T-helper 1 cell (primary cell): ENCODE data around the gene PSG7.
"Not testable (repeated sequence)": the region's sequence is repeated elsewhere in the genome, so short reads cannot be mapped to it uniquely, and the experiment has no call there.

Experiments used
- DNase-seq, 5 donors: peaks; one replicate each; pipeline ENCODE4 v3.0.0-alpha.2; 2012 to 2020

PSG7 gene

DNA sequence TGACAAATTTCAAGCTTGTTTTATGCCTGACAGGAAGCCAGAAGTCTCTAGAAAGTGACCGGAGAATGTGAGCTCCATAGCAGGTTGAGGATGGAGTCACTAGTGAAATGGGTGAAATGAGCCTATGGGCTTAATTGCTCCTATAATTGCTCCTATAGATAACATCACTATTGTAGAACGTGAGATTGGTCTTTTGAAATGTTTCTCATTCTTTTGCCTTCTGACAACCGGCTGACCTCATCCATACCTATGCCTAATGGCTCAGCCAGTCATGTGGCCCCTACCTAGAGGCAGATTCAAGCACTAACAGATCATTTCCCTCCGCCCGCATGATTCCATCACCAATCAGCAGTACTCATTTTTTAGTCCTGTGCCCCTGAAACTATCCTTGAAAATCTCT is 23.5 kb downstream of the PSG7 start:
- not testable (repeated sequence) for DNase-seq

DNA sequence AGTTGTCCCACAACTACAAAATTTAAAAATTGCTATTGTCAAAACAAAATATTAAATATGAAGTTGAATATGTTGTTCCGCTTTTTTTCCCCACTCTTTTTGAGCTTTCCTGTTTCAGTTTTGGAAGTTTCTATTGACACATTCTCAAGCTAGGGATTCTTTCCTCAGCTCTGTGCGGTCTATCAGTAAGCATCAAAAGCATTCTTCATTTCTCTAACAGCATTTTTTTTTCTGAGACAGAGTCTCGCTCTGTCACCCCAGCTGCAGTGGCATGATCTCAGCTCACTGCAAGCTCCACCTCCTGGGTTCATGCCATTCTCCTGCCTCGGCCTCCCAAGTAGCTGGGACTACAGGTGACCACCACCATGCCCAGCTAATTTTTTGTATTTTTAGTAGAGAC is 24.1 kb downstream of the PSG7 start:
- not testable (repeated sequence) for DNase-seq

DNA sequence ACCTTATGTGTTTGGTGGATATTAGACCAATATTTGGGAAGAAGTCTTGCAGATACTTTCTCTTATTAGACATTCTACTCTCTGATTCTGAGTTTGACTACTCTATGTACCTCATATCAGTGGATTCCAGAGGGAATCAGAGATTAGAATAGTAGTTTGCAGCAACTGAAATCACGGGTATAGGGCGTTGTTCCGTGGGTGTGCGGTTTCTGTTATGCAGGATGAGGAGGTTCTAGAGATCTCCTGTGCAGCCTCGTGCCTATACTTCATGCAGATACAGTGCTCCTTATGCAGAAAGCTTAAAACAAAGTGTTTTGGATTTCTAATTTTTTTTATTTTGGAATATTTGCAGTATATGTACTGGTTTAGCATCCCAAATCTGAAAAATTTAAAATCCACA is 25.3 kb downstream of the PSG7 start:
- not testable (repeated sequence) for DNase-seq

DNA sequence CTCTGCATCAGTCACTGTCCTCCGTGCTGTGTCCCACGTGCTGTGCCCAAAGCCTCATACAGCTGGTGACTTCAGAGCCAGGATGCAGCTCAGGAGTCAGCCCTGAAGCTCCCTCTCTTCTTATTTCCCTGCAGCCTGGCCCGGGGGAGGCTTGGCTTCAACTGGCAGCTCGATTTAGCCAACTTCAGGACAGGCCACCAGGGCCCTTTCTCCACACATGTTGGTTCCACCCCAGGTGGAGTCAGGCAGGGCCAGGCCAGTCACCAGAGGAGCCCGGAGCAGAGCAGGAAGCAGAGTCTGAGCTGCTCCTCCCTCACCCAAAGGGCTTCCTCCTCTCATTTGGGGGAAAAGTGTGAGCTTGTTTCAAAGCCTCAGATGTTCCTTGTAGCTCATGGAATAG is 30.8 kb downstream of the PSG7 start:
- not testable (repeated sequence) for DNase-seq

DNA sequence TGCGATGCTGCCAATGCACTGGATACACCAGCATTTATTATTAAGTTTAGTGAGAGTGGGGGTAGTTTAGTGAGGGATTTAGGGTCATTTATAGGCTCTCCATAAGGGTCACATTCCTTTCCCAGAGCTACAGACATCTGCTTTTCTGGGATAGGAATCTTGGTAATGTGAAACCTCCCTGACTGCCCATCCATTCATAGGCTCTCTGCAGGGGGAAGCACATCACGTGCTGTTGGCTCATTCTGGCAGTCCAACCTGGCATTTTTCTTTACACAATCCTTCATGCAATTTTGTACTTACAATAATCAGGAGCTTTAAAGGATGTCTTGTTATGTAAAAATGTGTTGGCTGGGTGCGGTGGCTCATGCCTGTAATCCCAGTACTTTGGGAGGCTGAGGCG is 36.4 kb downstream of the PSG7 start:
- not testable (repeated sequence) for DNase-seq

DNA sequence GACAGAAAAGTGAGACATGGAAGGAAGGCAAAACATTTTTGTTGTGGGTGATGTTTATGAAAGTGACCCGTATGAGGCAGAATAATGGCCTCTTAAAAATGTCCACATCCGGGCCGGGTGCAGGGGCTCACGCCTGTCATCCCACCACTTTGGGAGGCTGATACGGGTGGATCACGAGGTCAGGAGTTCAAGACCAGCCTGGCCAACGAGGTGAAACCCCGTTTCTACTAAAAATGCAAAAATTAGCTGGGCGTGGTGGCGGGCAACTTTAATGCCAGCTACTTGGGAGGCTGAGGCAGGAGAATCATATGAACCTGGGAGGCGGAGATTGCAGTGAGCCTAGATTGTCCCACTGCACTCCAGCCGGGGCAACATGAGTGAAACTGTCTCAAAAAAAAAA is 37.3 kb downstream of the PSG7 start:
- DNase-seq: not testable (repeated sequence)

DNA sequence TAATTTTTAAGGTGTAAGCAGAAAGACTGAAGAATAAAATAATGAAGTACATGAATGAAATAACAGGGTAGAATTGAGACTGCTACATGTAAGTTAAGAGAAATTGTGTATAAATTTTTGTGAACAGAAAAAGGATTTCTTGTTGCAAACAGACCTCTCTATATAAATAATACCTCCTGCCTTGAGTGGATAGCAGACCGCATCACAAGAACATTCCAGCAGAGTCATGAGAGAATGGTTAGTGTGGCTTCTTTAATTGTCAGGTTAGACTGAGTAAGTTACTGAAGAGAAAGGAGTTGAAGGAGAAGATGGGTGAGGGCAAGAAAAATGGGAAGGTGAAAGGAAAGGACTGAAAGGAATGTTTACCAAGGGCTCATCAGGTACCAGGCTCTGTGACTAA is 37.9 kb downstream of the PSG7 start:
- DNase-seq: not testable (repeated sequence)

DNA sequence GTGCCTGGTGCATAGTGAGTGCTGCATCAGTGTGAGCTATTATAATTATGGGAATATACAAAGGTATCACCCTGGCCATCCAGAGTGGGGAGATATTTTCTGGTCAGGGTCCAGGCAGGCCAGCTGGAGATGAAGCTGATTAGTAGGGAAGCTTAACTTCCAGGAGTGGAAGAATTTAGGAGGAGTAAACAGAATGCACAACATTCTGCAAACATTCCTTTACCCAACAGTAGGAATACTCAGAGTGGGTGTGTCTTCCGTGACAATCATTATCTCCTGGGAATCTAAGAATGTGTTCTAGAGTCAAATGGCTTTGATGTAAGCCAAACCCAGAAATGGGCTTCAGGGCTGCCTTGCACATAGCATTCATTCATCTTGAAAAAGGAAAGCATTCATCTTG is 38.4 kb downstream of the PSG7 start:
- not testable (repeated sequence) for DNase-seq

DNA sequence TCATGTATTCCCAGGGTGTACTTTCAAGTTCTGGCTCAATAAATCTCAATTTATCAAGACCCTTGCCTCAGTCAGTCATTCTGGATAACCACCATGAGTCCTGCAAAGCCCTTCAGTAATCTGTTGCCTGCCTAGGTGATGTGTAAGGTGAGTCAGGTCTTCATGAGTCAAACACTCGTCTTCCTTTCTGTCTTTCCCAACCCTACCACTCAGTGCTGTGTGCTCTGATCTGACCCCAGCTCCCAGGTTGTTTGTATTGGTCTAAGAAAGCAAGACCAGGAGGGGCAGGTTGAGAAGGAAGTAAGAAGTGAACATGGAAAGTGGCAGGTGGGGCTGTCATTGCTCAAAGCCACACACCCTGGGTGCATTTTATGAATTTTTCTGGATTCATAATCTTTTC is 39.3 kb downstream of the PSG7 start:
- not testable (repeated sequence) for DNase-seq

DNA sequence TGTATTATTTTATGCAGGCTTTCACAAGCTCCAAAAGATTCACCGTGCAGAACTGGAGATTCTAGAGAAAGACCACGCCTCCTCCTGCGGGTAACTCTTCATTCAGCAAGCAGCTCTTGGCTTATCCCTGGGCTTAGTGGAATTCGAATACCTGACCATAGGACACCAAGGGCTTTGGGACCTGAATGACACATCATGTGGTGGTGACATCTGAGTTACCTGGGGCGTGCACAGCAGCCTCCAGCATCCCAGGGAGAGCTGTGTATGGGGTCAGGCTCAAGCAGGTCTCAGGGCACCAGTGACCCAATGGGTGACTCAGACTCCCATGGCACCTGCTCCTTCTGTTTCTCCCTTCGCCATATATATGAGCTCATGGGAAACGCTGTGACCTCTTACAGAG is 46.6 kb downstream of the PSG7 start:
- DNase-seq: not testable (repeated sequence)

DNA sequence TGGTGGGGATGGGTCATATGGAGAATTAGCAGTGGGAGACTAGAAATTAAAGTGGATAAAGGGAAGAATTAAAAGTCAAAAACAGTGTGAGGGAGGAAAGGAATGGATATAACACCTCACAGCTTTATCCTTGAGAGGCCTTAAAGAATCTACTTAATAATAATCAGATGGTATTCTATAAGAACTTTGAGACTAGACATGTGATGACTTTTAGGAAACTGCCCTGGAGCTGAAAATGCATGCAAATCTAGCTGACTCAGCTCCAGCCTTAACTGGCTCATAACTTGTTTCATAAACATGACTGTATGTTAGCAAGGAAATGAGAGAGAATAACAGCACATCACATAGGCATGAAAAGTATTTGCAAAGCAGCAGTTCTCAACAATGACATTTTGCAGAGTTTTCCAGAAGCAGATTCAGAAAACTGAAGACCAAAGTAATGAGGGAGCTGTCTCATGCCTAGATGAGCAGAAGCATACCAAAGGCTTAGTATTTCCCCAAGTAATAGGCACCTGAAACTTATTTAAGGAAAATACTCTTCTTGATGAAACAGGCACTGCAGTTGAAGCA is 49.0 kb downstream of the PSG7 start:
- DNase-seq: not testable (repeated sequence)

DNA sequence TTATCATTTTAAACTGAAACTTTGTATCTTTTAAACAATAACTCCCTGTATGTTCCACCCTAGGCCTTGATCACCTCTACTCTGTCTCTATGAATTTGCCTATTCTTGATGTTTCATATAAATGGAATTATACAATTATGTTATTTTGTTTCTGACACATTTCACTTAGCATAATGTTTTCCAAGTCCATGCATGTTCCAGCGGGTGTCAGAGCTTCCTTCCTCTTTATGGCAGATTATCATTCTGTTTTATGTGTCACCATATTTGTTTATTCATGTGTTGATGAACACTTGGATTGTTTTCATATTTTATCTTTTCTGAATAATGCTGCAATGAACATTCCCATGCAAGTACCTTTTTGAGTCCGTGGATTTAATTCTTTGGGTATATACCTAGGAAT is 54.3 kb downstream of the PSG7 start:
- not testable (repeated sequence) for DNase-seq

DNA sequence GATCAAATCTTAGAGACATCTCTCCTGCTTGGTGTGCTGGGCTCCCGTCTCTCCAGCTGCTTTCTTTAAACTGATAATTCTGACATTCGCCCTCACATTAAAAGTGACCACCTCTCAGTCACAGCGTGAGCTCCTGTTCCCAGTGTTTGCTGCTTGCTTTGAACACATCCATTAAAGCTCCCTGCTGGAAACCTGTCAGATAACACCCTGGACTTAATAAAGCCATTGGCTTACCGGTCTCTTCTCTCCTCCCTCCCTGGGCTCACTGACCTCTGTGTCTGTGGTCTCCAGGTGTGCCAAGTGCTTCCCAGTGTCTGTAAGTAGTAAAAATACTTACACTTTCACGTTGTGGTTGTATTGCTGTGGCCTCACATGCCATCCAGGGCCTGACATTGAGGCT is 55.0 kb downstream of the PSG7 start:
- not testable (repeated sequence) for DNase-seq

DNA sequence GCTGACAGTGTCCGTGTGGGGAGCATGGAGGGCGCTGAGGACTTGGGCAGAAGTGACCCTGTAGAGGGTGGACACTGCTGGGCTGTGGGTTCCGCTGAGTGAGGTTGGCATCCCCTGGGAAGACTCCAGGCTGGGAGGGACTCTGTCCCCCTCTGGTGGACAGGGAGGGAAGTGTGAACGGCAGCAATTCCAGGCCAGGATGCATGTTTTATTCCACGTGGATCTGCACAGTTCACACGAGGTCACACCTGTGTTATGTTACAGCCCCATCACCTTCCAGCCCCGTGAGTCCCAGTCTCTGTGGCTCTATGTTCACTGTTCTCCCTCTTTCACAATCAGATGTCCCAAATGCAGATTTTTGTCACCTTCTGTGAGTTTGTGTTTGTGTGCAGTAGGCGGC is 55.7 kb downstream of the PSG7 start:
- not testable (repeated sequence) for DNase-seq

DNA sequence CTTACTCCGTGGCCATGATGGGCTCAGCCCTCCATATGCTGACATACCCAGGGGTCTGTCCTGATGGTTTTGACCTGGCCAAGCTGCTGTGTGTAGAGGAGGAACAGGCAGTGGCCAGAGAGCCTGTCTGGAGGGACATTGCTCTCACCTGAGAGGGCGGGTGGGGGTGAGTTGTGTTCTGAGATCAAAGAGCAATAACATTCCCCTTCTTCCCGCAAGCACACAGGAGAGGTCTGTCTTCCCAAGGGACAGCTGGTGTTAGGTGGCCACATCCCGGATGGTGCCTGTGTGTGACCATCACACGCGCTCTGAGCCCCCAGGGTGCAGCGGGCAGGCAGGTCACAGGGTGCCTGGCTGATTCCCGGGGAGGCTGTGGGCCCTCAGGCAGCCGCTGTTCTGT is 56.4 kb downstream of the PSG7 start:
- DNase-seq: not testable (repeated sequence)

DNA sequence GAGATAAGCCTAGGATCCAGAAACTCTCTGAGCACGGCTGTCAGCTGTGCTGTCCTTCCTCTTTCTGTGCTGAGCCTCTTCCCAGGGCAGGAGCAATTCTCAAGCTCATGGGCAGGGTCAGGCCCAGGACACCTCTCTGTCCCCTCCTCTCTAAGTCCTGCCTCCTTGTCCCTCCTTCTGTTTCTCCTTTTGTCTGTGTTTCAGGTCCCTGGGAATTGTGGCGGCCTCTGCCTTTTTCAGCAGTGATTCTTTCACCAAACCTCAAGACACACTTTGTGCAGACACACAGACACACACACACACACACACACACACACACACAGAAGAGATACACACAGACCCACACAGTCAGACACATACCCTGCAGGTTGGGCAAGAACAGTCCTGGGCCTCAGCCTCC is 57.4 kb downstream of the PSG7 start, which contains the start of gene PSG1:
TSS of gene PSG1 (minus strand) at position 101 of the 400 bp plus-strand sequence. CDS start 132 bp downstream, outside the sequence.
- no peak for DNase-seq

DNA sequence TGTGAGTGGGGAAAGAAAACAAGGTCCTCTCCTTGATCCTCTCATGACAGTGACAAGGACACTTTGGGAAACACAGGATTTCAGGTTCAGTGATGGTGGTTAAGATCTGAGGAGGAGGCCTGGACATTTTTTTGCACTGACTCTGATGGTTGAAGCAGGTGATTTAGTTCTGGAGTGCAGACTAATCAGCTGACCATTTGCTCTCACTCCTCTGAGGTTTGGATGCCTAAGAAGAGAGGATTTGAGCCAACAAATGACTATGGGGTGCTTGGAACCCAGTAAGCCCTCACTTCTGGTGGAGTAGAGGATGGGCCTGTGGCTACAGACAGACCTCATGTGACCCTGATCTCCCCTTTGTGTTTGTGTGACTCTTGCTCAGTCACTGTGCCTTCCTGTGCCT is 60.4 kb downstream of the PSG7 start:
- not testable (repeated sequence) for DNase-seq

DNA sequence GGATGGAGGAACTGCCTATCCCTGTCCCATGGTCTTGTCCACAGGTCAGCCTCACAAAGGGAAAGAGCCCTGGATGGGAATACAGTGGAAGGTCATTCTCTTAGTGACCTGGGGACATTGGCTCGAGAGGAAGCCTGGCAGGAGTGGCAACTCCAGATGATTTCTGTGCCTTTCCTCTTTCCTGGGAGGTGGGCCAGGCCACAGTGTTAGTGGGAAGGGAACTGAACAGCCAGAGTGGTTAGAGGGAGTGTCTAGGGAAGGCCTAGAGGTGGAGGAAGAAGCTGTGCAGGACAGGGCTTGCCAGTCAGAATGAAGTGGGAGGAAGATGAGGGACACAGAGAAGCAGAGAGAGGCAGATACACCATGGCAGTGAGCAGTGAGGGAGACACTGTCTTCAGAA is 61.1 kb downstream of the PSG7 start:
- DNase-seq: not testable (repeated sequence)

DNA sequence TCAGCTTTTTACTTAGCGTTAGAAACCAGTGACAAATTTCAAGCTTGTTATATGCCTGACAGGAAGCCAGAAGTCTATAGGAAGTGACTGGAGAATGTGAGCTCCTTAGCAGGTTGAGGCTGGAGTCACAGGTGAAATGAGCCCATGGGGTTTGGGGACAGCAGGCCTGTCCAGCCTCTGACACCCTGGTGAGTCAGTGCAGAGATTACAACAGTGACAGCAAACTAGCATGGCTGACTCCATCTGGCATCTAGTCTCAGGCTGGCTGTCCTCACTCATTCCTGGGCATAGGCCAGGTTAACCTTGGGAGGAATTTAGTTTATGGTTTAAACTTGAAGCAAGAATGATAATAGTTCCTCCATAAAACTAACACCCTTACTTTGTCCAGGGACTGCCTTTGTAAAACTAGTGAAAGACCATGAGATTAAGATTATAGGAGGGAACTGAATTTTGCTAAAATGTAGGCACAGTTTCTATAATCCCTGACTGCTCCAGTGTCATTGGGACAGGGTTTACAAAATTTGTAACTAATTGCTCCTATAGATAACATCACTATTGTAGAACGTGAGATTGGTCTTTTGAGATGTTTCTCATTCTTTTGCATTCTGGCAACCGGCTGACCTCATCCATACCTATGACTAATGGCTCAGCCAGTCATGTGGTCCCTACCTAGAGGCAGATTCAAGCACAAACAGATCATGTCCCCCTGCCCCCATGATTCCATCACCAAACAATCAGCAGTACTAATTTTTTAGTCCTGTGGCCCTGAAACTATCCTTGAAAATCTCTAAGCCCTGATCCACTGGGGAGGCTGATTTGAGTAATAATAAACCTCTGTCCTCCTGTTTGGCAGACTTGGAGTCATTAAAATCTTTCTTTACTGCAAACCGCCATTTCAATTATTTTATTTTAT is 61.9 kb downstream of the PSG7 start:
- not testable (repeated sequence) for DNase-seq

DNA sequence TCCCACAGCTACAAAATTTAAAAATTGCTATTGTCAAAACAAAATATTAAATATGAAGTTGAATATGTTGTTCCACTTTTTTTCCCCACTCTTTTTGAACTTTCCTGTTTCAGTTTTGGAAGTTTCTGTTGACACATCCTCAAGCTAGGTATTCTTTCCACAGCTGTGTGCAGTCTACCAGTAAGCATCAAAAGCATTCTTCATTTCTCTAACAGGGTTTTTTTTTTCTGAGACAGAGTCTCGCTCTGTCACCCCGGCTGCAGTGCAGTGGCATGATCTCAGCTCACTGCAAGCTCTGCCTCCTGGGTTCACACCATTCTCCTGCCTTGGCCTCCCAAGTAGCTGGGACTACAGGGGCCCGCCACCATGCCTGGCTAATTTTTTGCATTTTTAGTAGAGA is 62.9 kb downstream of the PSG7 start:
- DNase-seq: not testable (repeated sequence)
